ENCODE results near the gene TRIP11. TPM values are rescaled to one million over a fixed set of nuclear protein-coding genes. Genes with fewer than 3 reads are reported as not detected.
A peak's percentile ranks its signal among the peaks of the same experiment; 100 is the strongest.

Gene TRIP11
- total RNA-seq, 4 donors from 2014 or later, result 23.3 to 59.1 (median 36.9) TPM

GRCh38 chr14:92041203-92041602, 1.3 kb upstream of the TRIP11 start:
- no peaks in the 10 kb centered on the region for H3K27me3 ChIP-seq
- WGBS, result 77% methylated on average over 10 of the region's 10 CpGs
- H3K9me3 ChIP-seq, result no peaks in the 10 kb centered on the region
- peaks cover 29% of the 10 kb centered on the region for H3K4me1 ChIP-seq
- peak overlapping the region; percentile 88 for H3K4me3 ChIP-seq
- peak overlapping the region; percentile 96 for H3K27ac ChIP-seq
- no peak for DNase-seq (ENCODE audit: low spot score in 2 of 2)
- H3K36me3 ChIP-seq, result peaks cover 28% of the 10 kb centered on the region
- no peak for TF ChIP-seq EP300 (IDR thresholded peaks at IDR 0.05)

GRCh38 chr14:92040431-92041051, 682 bp upstream of the TRIP11 start:
- H3K27me3 ChIP-seq, result no peaks in the 10 kb centered on the region
- DNase-seq (ENCODE audit: low spot score in 2 of 2), result no peak
- no peak for TF ChIP-seq CTCF (IDR thresholded peaks at IDR 0.05)
- no peak for TF ChIP-seq EP300 (IDR thresholded peaks at IDR 0.05)
- TF ChIP-seq POLR2AphosphoS5 (IDR thresholded peaks at IDR 0.05), result no peak
- TF ChIP-seq POLR2A (IDR thresholded peaks at IDR 0.05), result no peak
- H3K4me1 ChIP-seq, result peaks cover 35% of the 10 kb centered on the region
- H3K36me3 ChIP-seq, result peaks cover 21% of the 10 kb centered on the region
- peak overlapping the region; percentile 88 for H3K4me3 ChIP-seq
- under 1% methylated on average over 13 of the region's 13 CpGs for WGBS
- no peaks in the 10 kb centered on the region for H3K9me3 ChIP-seq
- H3K27ac ChIP-seq, result peak overlapping the region; percentile 96

- Histone ChIP-seq H3K27me3 (no peaks in the 10 kb centered on the region), H3K27ac (peak overlapping the region; percentile 96), H3K36me3 (peaks cover 8% of the 10 kb centered on the region), H3K9me3 (no peaks in the 10 kb centered on the region), H3K4me1 (peaks cover 35% of the 10 kb centered on the region), H3K4me3 (peak overlapping the region; percentile 88)
- DNase-seq (ENCODE audit: low spot score in 2 of 2), result no peak
- WGBS, result under 1% methylated on average over 20 of the region's 22 CpGs
- TF ChIP-seq CTCF (IDR thresholded peaks at IDR 0.05), result no peak
- no peak for TF ChIP-seq POLR2A (IDR thresholded peaks at IDR 0.05)
- TF ChIP-seq POLR2AphosphoS5 (IDR thresholded peaks at IDR 0.05), result no peak
- TF ChIP-seq EP300 (IDR thresholded peaks at IDR 0.05), result no peak
Measured at GRCh38 chr14:92039063-92039718, 668 bp downstream of the TRIP11 start.

GRCh38 chr14:92037989-92038388, 1.9 kb downstream of the TRIP11 start:
- TF ChIP-seq EP300 (IDR thresholded peaks at IDR 0.05) (no peak), POLR2A (IDR thresholded peaks at IDR 0.05) (no peak), CTCF (IDR thresholded peaks at IDR 0.05) (no peak), POLR2AphosphoS5 (IDR thresholded peaks at IDR 0.05) (no peak)
- no peak for DNase-seq (ENCODE audit: low spot score in 2 of 2)
- H3K27ac ChIP-seq, result no peak overlapping the region
- H3K4me1 ChIP-seq, result peaks cover 35% of the 10 kb centered on the region
- no peaks in the 10 kb centered on the region for H3K27me3 ChIP-seq
- H3K4me3 ChIP-seq, result peak overlapping the region; percentile 88
- H3K36me3 ChIP-seq, result no peaks in the 10 kb centered on the region
- 26% methylated on average over 3 of the region's 3 CpGs for WGBS
- H3K9me3 ChIP-seq, result no peaks in the 10 kb centered on the region

- peaks cover 20% of the 10 kb centered on the region for H3K36me3 ChIP-seq
- no peak overlapping the region for H3K4me3 ChIP-seq
- 75% methylated on average over 1 of the region's 1 CpG for WGBS
- H3K9me3 ChIP-seq, result no peaks in the 10 kb centered on the region
- TF ChIP-seq EP300 (IDR thresholded peaks at IDR 0.05) (no peak), POLR2AphosphoS5 (IDR thresholded peaks at IDR 0.05) (no peak), CTCF (IDR thresholded peaks at IDR 0.05) (no peak), POLR2A (IDR thresholded peaks at IDR 0.05) (no peak)
- DNase-seq (ENCODE audit: low spot score in 2 of 2), result no peak
- no peaks in the 10 kb centered on the region for H3K27me3 ChIP-seq
- H3K27ac ChIP-seq, result no peak overlapping the region
- H3K4me1 ChIP-seq, result peaks cover 31% of the 10 kb centered on the region
Measured at GRCh38 chr14:92035890-92036289, 4.0 kb downstream of the TRIP11 start.

All from suprapubic skin (tissue), 4 donors.